ENCODE results near the gene RBL2. TPM values are rescaled to one million over a fixed set of nuclear protein-coding genes. Genes with fewer than 3 reads are reported as not detected.

The RBL2 gene
- total and polyA plus RNA-seq, 2 of the 13 experiments (the other 11 are each of a cell fraction or from before 2014, with no cell fraction given) = 41.2 to 60.9 TPM

DNA sequence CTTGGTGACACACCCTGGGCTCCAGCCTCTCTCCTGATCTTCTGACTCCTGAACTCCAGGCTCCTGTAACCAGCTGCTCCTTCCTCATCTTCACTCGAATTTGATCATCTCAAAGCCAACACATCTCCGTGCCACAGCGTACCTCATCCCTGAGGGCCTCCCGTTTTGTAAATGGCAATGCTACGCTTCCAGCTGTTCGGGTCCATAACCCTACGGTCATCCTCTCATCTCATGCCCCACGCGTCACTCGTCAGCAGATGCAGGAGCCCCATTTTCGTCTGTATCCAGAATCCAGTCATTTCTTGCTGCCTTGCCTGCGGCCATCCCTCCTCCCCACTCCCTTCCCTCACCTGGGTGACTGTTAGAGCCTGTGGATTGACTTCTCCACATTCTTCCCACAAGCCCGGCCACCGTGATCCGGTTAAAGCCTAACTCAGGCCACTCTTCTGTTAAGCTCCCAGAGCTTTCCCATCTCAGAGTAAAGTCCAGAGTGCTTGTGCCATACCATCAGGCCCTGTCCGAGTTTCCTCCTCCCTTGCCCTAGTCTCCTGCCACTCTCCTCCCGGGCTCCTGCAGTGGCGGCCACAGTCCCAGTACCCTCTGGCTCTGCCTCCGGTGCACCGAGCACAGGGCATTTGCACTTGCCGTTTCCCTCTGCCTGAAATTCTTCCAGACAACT is 89.0 kb downstream of the RBL2 start (continued):
- TF ChIP-seq HNRNPH1 (optimal IDR thresholded peaks at IDR 0.05; ENCODE audit: low read depth, low read length) (peak; percentile 54), ZSCAN30 (CRISPR knock-in tag; IDR thresholded peaks at IDR 0.05) (no peak), HNF1B (CRISPR knock-in tag; IDR thresholded peaks at IDR 0.05) (no peak), XRCC5 (optimal IDR thresholded peaks at IDR 0.05; ENCODE audit: low read length) (peak; percentile 32), GATAD2A (CRISPR knock-in tag; IDR thresholded peaks at IDR 0.05) (0 out of 2 replicates have a peak, but pooled peaks have one; percentile 18), HOXA7 (CRISPR knock-in tag; IDR thresholded peaks at IDR 0.05) (no peak), PCBP1 (IDR thresholded peaks at IDR 0.05; ENCODE audit: borderline replicate concordance, low read depth, low read length) (no peak), SNAPC2 (CRISPR knock-in tag; IDR thresholded peaks at IDR 0.05) (no peak), ZNF24 (IDR thresholded peaks at IDR 0.05) (no peak), PAX8 (CRISPR knock-in tag; IDR thresholded peaks at IDR 0.05; ENCODE audit: borderline replicate concordance) (no peak), MZF1 (CRISPR knock-in tag; IDR thresholded peaks at IDR 0.05; ENCODE audit: borderline replicate concordance) (no peak), PTBP1 (IDR thresholded peaks at IDR 0.05; ENCODE audit: low read depth, low read length, poor library complexity, severe bottlenecking) (no peak)
- TF ChIP-seq, protein P1, sequence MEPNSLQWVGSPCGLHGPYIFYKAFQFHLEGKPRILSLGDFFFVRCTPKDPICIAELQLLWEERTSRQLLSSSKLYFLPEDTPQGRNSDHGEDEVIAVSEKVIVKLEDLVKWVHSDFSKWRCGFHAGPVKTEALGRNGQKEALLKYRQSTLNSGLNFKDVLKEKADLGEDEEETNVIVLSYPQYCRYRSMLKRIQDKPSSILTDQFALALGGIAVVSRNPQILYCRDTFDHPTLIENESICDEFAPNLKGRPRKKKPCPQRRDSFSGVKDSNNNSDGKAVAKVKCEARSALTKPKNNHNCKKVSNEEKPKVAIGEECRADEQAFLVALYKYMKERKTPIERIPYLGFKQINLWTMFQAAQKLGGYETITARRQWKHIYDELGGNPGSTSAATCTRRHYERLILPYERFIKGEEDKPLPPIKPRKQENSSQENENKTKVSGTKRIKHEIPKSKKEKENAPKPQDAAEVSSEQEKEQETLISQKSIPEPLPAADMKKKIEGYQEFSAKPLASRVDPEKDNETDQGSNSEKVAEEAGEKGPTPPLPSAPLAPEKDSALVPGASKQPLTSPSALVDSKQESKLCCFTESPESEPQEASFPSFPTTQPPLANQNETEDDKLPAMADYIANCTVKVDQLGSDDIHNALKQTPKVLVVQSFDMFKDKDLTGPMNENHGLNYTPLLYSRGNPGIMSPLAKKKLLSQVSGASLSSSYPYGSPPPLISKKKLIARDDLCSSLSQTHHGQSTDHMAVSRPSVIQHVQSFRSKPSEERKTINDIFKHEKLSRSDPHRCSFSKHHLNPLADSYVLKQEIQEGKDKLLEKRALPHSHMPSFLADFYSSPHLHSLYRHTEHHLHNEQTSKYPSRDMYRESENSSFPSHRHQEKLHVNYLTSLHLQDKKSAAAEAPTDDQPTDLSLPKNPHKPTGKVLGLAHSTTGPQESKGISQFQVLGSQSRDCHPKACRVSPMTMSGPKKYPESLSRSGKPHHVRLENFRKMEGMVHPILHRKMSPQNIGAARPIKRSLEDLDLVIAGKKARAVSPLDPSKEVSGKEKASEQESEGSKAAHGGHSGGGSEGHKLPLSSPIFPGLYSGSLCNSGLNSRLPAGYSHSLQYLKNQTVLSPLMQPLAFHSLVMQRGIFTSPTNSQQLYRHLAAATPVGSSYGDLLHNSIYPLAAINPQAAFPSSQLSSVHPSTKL (CRISPR knock-in tag; IDR thresholded peaks at IDR 0.05) = peak; percentile 35; the same call in 1 of the 2 replicates
- TF ChIP-seq, protein P2, sequence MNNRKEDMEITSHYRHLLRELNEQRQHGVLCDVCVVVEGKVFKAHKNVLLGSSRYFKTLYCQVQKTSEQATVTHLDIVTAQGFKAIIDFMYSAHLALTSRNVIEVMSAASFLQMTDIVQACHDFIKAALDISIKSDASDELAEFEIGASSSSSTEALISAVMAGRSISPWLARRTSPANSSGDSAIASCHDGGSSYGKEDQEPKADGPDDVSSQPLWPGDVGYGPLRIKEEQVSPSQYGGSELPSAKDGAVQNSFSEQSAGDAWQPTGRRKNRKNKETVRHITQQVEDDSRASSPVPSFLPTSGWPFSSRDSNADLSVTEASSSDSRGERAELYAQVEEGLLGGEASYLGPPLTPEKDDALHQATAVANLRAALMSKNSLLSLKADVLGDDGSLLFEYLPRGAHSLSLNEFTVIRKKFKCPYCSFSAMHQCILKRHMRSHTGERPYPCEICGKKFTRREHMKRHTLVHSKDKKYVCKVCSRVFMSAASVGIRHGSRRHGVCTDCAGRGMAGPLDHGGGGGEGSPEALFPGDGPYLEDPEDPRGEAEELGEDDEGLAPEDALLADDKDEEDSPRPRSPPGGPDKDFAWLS (CRISPR knock-in tag; IDR thresholded peaks at IDR 0.05; ENCODE audit: borderline replicate concordance) = no peak
- TF ChIP-seq, protein P3, sequence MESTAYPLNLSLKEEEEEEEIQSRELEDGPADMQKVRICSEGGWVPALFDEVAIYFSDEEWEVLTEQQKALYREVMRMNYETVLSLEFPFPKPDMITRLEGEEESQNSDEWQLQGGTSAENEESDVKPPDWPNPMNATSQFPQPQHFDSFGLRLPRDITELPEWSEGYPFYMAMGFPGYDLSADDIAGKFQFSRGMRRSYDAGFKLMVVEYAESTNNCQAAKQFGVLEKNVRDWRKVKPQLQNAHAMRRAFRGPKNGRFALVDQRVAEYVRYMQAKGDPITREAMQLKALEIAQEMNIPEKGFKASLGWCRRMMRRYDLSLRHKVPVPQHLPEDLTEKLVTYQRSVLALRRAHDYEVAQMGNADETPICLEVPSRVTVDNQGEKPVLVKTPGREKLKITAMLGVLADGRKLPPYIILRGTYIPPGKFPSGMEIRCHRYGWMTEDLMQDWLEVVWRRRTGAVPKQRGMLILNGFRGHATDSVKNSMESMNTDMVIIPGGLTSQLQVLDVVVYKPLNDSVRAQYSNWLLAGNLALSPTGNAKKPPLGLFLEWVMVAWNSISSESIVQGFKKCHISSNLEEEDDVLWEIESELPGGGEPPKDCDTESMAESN (CRISPR knock-in tag; conservative IDR thresholded peaks at IDR 0.05) = 0 out of 2 replicates have a peak, but pooled peaks have one; percentile 50
- TF ChIP-seq, protein P4, sequence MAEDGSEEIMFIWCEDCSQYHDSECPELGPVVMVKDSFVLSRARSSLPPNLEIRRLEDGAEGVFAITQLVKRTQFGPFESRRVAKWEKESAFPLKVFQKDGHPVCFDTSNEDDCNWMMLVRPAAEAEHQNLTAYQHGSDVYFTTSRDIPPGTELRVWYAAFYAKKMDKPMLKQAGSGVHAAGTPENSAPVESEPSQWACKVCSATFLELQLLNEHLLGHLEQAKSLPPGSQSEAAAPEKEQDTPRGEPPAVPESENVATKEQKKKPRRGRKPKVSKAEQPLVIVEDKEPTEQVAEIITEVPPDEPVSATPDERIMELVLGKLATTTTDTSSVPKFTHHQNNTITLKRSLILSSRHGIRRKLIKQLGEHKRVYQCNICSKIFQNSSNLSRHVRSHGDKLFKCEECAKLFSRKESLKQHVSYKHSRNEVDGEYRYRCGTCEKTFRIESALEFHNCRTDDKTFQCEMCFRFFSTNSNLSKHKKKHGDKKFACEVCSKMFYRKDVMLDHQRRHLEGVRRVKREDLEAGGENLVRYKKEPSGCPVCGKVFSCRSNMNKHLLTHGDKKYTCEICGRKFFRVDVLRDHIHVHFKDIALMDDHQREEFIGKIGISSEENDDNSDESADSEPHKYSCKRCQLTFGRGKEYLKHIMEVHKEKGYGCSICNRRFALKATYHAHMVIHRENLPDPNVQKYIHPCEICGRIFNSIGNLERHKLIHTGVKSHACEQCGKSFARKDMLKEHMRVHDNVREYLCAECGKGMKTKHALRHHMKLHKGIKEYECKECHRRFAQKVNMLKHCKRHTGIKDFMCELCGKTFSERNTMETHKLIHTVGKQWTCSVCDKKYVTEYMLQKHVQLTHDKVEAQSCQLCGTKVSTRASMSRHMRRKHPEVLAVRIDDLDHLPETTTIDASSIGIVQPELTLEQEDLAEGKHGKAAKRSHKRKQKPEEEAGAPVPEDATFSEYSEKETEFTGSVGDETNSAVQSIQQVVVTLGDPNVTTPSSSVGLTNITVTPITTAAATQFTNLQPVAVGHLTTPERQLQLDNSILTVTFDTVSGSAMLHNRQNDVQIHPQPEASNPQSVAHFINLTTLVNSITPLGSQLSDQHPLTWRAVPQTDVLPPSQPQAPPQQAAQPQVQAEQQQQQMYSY (CRISPR knock-in tag; IDR thresholded peaks at IDR 0.05) = no peak

All from HepG2 (cell line).